GM12878 (cell line): ENCODE measurements around the gene SUB1. TPM values are rescaled to one million over a fixed set of nuclear protein-coding genes. Genes with fewer than 3 reads are reported as not detected.

Experiments used
- ASH2L ChIP-seq: fragments of 300-600, 200-600 bp; sonication (generic); IDR thresholded peaks from 2 replicates; pipeline ENCODE4 v1.6.1; 2017; ENCODE audit warnings: low read depth, mild to moderate bottlenecking, borderline replicate concordance
- DPF2 ChIP-seq: fragments of 450-650 bp; IDR thresholded peaks from 2 replicates; pipeline ENCODE4 v1.6.1; 2017; ENCODE audit warnings: mild to moderate bottlenecking
- EGR1 ChIP-seq, 2 experiments: IDR thresholded peaks; 1 replicate in 1 of 2; 2 replicates in 1 of 2; pipeline ENCODE4 v1.6.1; 2011 to 2012; ENCODE audit warnings: low read depth in 2 of 2, low read length in 2 of 2, borderline replicate concordance in 1 of 2, mild to moderate bottlenecking in 1 of 2, moderate library complexity in 1 of 2
- GATAD2B ChIP-seq: fragments of 450-650 bp; conservative IDR thresholded peaks from 2 replicates; pipeline ENCODE4 v1.6.1; 2017; ENCODE audit warnings: low read depth, mild to moderate bottlenecking, moderate library complexity
- MXI1 ChIP-seq: fragments of 150-350 bp; IDR thresholded peaks from 2 replicates; pipeline ENCODE4 v1.6.1; 2011; ENCODE audit warnings: low read depth, mild to moderate bottlenecking, inconsistent platforms, low read length, improper control_type of control experiment
- PAX5 ChIP-seq: IDR thresholded peaks from 2 replicates; pipeline ENCODE4 v1.6.1; 2011; ENCODE audit warnings: low read depth, low read length, borderline replicate concordance
- PML ChIP-seq: IDR thresholded peaks from 2 replicates; pipeline ENCODE4 v1.6.1; 2012; ENCODE audit warnings: low read length, inconsistent platforms
- SIN3A ChIP-seq: IDR thresholded peaks from 2 replicates; pipeline ENCODE4 v1.6.1; 2012; ENCODE audit warnings: low read depth, low read length, improper control_type of control experiment
- TCF12 ChIP-seq: IDR thresholded peaks from 2 replicates; pipeline ENCODE4 v1.6.1; 2011; ENCODE audit warnings: low read depth, mild to moderate bottlenecking, low read length
- ZBED1 ChIP-seq: IDR thresholded peaks from 2 replicates; pipeline ENCODE4 v1.6.1; 2016; ENCODE audit warnings: borderline replicate concordance
- ZNF217 ChIP-seq: fragments of 450-650 bp; IDR thresholded peaks from 2 replicates; pipeline ENCODE4 v1.6.1; 2017; ENCODE audit warnings: antibody characterized with exemption, mild to moderate bottlenecking
- polyA plus RNA-seq, 11 experiments: library from polyadenylated mRNA; depleted of rRNA in 4 of 11; unstranded in 6 of 11; stranded (reverse) in 5 of 11; fragments of >200 nt; fragmentation: Nextera tagmentation in 4 of 11; fragmentation: Illumina TruSeq in 1 of 11; extraction: Ambion mirVana in 4 of 11; extraction: Trizol in 1 of 11; gene quantifications; 1 replicate in 1 of 11; 2 replicates in 10 of 11; pipeline versions ENCODE4 v1.2.1 to v1.2.3, GENCODE V29; 2011 to 2016; ENCODE audit warnings: inconsistent platforms in 2 of 11, missing spikeins in 2 of 11, low read depth in 1 of 11
- total RNA-seq, 4 experiments: library from RNA; depleted of rRNA in 3 of 4; stranded (reverse); fragments of >200 nt in 3 of 4; fragmentation: Illumina TruSeq in 1 of 4; extraction: Trizol in 1 of 4; gene quantifications; 2 replicates each; pipeline versions ENCODE4 v1.2.1 to v1.2.3, GENCODE V29; 2013 to 2021
- TF ChIP-seq, protein P1 (sequence below): fragments of 450-650 bp; formaldehyde crosslinking; IDR thresholded peaks from 2 replicates; pipeline ENCODE4 v1.4.0; 2020; ENCODE audit warnings: mild to moderate bottlenecking, moderate library complexity
- TF ChIP-seq, protein P2 (sequence below): IDR thresholded peaks from 2 replicates; pipeline ENCODE4 v1.6.1; 2011; ENCODE audit warnings: low read depth, mild to moderate bottlenecking, low read length, moderate library complexity, borderline replicate concordance; ENCODE audit errors: extremely low read depth
- TF ChIP-seq, protein P3 (sequence below): fragments of 450-650 bp; IDR thresholded peaks from 2 replicates; pipeline ENCODE4 v1.6.1; 2018; ENCODE audit warnings: mild to moderate bottlenecking, low read depth, moderate library complexity; ENCODE audit not compliant: partially characterized antibody
- TF ChIP-seq, protein P4 (sequence below): IDR thresholded peaks from 2 replicates; pipeline ENCODE4 v1.6.1; 2012; ENCODE audit warnings: low read depth, low read length, improper control_type of control experiment
- TF ChIP-seq, protein P5 (sequence below): IDR thresholded peaks from 2 replicates; pipeline ENCODE4 v1.6.1; 2012; ENCODE audit warnings: low read length, inconsistent platforms

Gene SUB1
- total and polyA plus RNA-seq, 10 of the 15 experiments (the other 5 are each of a cell fraction or from before 2014, with no cell fraction given): 468 to 2,785 (median 1,145) TPM

DNA sequence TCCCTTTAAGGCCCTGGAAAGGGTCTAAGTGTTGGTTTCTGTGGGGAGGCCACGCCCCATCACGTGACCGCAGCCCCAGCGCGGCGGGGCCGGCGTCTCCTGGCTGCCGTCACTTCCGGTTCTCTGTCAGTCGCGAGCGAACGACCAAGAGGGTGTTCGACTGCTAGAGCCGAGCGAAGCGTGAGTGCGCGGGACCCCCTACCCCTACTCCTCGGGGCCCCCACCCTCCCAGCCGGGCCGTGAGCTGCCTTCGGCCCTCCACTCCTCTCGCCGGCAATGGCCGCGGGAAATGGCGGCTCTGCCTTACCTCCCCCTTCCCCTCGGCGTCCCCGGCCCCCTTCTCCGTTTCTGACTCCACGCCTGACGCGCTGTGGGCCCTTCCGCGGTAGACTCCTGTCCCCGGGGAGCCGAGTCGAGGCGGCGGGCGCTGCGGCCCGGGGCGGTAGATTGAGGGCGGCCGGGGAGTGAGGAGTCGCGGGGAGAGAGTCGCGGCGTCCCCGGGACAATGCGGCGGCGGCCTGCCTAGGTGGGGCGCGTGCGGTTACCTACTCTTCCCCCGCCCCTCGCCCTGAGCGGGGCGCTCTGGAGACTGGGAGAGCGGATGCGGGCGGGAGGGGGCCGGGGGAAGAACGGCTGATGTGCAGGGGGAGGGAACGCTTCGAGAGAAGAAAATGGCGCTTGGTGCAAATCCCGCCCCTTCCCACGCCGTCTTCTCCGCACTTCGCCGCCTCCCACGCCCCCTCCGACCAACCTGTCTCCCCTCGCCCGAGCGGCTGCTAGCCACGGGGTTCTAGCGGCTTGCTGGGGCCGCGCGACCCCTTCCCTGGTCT is at the start of gene SUB1 (continued):
- TF ChIP-seq, protein P1, sequence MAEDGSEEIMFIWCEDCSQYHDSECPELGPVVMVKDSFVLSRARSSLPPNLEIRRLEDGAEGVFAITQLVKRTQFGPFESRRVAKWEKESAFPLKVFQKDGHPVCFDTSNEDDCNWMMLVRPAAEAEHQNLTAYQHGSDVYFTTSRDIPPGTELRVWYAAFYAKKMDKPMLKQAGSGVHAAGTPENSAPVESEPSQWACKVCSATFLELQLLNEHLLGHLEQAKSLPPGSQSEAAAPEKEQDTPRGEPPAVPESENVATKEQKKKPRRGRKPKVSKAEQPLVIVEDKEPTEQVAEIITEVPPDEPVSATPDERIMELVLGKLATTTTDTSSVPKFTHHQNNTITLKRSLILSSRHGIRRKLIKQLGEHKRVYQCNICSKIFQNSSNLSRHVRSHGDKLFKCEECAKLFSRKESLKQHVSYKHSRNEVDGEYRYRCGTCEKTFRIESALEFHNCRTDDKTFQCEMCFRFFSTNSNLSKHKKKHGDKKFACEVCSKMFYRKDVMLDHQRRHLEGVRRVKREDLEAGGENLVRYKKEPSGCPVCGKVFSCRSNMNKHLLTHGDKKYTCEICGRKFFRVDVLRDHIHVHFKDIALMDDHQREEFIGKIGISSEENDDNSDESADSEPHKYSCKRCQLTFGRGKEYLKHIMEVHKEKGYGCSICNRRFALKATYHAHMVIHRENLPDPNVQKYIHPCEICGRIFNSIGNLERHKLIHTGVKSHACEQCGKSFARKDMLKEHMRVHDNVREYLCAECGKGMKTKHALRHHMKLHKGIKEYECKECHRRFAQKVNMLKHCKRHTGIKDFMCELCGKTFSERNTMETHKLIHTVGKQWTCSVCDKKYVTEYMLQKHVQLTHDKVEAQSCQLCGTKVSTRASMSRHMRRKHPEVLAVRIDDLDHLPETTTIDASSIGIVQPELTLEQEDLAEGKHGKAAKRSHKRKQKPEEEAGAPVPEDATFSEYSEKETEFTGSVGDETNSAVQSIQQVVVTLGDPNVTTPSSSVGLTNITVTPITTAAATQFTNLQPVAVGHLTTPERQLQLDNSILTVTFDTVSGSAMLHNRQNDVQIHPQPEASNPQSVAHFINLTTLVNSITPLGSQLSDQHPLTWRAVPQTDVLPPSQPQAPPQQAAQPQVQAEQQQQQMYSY (CRISPR knock-in tag): peak; percentile 85; the same call in 1 of the 2 replicates
- TF ChIP-seq ASH2L (0 out of 2 replicates have a peak, but pooled peaks have one; percentile 68), DPF2 (peak; percentile 19; the same call in 1 of the 2 replicates), ZNF217 (no peak), SIN3A (0 out of 2 replicates have a peak, but pooled peaks have one; percentile 28), MXI1 (peak; percentile 29), PAX5 (peak; percentile 51; the same call in 1 of the 2 replicates), TCF12 (peak; percentile 63; the same call in 1 of the 2 replicates), PML (peak; percentile 65), EGR1 (IDR thresholded peaks at IDR 0.05; ENCODE audit: borderline replicate concordance in 1 of 2, low read depth in 2 of 2, low read length in 2 of 2) (peak in 1 of 2 experiments; percentile 76; a peak in 1 of 3 replicates), ZBED1 (0 out of 2 replicates have a peak, but pooled peaks have one; percentile 48), GATAD2B (peak; percentile 58)
- TF ChIP-seq, protein P2, sequence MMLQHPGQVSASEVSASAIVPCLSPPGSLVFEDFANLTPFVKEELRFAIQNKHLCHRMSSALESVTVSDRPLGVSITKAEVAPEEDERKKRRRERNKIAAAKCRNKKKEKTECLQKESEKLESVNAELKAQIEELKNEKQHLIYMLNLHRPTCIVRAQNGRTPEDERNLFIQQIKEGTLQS: peak; percentile 70; the same call in 1 of the 2 replicates
- TF ChIP-seq, protein P3, sequence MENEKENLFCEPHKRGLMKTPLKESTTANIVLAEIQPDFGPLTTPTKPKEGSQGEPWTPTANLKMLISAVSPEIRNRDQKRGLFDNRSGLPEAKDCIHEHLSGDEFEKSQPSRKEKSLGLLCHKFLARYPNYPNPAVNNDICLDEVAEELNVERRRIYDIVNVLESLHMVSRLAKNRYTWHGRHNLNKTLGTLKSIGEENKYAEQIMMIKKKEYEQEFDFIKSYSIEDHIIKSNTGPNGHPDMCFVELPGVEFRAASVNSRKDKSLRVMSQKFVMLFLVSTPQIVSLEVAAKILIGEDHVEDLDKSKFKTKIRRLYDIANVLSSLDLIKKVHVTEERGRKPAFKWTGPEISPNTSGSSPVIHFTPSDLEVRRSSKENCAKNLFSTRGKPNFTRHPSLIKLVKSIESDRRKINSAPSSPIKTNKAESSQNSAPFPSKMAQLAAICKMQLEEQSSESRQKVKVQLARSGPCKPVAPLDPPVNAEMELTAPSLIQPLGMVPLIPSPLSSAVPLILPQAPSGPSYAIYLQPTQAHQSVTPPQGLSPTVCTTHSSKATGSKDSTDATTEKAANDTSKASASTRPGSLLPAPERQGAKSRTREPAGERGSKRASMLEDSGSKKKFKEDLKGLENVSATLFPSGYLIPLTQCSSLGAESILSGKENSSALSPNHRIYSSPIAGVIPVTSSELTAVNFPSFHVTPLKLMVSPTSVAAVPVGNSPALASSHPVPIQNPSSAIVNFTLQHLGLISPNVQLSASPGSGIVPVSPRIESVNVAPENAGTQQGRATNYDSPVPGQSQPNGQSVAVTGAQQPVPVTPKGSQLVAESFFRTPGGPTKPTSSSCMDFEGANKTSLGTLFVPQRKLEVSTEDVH: no peak
- TF ChIP-seq, protein P4, sequence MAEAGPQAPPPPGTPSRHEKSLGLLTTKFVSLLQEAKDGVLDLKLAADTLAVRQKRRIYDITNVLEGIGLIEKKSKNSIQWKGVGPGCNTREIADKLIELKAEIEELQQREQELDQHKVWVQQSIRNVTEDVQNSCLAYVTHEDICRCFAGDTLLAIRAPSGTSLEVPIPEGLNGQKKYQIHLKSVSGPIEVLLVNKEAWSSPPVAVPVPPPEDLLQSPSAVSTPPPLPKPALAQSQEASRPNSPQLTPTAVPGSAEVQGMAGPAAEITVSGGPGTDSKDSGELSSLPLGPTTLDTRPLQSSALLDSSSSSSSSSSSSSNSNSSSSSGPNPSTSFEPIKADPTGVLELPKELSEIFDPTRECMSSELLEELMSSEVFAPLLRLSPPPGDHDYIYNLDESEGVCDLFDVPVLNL: 0 out of 2 replicates have a peak, but pooled peaks have one; percentile 40
- TF ChIP-seq, protein P5, sequence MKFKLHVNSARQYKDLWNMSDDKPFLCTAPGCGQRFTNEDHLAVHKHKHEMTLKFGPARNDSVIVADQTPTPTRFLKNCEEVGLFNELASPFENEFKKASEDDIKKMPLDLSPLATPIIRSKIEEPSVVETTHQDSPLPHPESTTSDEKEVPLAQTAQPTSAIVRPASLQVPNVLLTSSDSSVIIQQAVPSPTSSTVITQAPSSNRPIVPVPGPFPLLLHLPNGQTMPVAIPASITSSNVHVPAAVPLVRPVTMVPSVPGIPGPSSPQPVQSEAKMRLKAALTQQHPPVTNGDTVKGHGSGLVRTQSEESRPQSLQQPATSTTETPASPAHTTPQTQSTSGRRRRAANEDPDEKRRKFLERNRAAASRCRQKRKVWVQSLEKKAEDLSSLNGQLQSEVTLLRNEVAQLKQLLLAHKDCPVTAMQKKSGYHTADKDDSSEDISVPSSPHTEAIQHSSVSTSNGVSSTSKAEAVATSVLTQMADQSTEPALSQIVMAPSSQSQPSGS: no peak
